GM10266 (cell line): Measurements from ENCODE around the gene MAP3K13.

Experiments used
- DNase-seq: peaks from one replicate; pipeline ENCODE4 v3.0.0; 2012; ENCODE audit errors: extremely low spot score
- TF ChIP-seq, protein P1 (sequence below): IDR thresholded peaks from 2 replicates; pipeline ENCODE4 v1.5.1; 2012; ENCODE audit warnings: mild to moderate bottlenecking, low read depth; ENCODE audit not compliant: control insufficient read depth, insufficient read depth; ENCODE audit errors: missing control alignments

Gene MAP3K13

GRCh38 chr3:185362850-185363661 is at the start of gene MAP3K13:
Gene MAP3K13, plus strand, starts transcription at chr3:185363136. Its CDS starts 65,446 bp downstream, at chr3:185428582.
- peak; percentile 91 for DNase-seq
- TF ChIP-seq, protein P1, sequence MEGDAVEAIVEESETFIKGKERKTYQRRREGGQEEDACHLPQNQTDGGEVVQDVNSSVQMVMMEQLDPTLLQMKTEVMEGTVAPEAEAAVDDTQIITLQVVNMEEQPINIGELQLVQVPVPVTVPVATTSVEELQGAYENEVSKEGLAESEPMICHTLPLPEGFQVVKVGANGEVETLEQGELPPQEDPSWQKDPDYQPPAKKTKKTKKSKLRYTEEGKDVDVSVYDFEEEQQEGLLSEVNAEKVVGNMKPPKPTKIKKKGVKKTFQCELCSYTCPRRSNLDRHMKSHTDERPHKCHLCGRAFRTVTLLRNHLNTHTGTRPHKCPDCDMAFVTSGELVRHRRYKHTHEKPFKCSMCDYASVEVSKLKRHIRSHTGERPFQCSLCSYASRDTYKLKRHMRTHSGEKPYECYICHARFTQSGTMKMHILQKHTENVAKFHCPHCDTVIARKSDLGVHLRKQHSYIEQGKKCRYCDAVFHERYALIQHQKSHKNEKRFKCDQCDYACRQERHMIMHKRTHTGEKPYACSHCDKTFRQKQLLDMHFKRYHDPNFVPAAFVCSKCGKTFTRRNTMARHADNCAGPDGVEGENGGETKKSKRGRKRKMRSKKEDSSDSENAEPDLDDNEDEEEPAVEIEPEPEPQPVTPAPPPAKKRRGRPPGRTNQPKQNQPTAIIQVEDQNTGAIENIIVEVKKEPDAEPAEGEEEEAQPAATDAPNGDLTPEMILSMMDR = no peak

DNA sequence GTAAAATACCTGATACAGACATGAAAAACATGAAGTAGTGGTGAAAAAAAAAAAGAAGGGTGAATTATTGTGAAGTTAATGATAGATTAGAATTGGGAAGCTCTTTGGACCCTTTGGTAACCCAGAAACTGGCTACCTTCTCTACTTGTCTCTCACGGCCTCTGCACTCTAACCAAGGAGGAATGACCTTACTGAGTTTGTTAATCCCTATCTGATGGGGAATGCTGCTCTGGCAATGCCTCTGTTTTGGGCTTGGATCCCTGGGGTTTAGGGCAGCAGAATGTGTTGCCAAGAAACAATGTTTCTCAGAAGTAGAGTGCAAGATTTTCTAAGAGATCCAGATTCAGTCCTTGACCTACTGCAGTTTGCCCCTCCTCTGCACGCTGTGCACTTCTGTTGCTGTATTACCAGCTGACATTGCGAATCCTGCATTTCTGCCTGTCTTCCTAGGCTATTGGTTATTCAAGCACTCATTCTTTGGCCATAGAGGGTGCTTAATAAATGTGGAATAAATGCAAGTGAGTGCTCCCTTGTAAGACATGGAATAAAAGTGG is 49.2 kb upstream of the MAP3K13 start:
- DNase-seq = no peak
- TF ChIP-seq, protein P1 = no peak

GRCh38 chr3:185316740-185317412 is 46.1 kb upstream of the MAP3K13 start:
- TF ChIP-seq, protein P1 = no peak
- no peak for DNase-seq

GRCh38 chr3:185317674-185318073 is 45.3 kb upstream of the MAP3K13 start:
- TF ChIP-seq, protein P1 = no peak
- no peak for DNase-seq

DNA sequence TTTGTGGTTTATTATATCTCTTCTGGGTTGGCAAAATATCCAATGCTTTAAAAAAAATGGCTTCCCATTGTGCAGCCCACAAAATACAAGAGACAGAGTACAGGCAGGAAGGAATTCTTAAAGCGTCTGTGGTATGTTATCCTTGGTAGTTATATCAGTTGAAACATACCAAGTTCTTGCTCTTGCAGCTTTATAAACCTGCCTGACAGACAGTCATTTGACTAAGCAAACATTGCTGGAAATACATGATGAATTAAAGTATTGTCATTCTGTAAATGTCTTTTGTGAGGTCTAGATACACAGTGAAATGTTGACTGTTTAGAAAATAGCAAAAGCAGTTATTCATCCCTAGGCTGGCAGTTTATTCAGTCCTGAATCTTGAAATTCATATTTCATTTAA is 44.8 kb upstream of the MAP3K13 start:
- TF ChIP-seq, protein P1 = no peak
- no peak for DNase-seq

- no peak for DNase-seq
- TF ChIP-seq, protein P1 = no peak
Observed at GRCh38 chr3:185319801-185320200, 43.1 kb upstream of the MAP3K13 start.
